Measurements from ENCODE around the gene CALML6. TPM values are rescaled to one million over a fixed set of nuclear protein-coding genes. Genes with fewer than 3 reads are reported as not detected.

Gene CALML6
- total RNA-seq, 1 donor, result under 0.01 TPM

DNA sequence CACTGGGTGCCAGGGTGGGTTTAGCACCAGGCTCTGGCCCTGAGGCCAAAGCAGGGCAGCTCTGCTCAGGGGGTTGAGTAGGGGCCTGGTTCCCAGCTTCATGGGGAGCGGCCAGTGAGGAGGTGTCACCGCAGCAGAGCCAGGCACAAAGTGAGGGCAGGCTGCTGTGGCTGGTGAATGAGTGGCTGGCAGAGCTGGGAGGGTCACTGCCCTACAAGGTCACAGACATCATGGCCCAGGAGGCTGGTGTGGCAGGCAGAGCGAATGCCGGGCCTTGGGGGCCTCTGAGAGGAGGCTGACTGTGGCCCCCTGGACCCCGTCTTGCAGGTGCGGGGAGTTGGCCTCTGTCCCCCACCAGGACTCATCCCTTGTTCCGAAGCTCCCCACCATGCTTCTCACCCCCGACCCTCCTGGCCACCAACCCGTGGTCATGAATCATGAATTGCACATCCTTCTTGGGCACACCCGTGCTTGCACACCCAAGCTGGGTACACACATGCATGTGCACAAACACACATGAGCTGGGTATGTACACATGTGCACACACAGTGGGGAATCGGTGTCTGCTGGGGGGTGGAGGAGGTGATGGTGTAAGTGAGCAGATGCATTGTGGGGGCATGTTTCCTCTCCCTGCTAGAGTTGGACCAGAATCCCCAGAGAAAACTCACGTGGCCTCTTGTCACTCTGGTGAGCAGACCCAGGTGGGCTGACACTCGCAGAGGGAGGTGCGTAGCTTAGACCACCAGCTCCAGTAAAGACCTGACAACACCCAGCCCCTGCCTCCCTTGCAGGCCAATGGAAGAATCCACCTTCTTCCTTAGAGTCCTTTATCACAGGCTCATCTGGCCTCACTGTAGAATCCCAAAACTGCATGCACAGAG, 19.4 kb upstream of the CALML6 start:
- no peak for DNase-seq (ENCODE audit: low read depth)
- no peak overlapping the region for H3K4me3 ChIP-seq (ENCODE audit: low read depth, low read length)
- TF ChIP-seq, protein P1, sequence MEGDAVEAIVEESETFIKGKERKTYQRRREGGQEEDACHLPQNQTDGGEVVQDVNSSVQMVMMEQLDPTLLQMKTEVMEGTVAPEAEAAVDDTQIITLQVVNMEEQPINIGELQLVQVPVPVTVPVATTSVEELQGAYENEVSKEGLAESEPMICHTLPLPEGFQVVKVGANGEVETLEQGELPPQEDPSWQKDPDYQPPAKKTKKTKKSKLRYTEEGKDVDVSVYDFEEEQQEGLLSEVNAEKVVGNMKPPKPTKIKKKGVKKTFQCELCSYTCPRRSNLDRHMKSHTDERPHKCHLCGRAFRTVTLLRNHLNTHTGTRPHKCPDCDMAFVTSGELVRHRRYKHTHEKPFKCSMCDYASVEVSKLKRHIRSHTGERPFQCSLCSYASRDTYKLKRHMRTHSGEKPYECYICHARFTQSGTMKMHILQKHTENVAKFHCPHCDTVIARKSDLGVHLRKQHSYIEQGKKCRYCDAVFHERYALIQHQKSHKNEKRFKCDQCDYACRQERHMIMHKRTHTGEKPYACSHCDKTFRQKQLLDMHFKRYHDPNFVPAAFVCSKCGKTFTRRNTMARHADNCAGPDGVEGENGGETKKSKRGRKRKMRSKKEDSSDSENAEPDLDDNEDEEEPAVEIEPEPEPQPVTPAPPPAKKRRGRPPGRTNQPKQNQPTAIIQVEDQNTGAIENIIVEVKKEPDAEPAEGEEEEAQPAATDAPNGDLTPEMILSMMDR (IDR thresholded peaks at IDR 0.05; ENCODE audit: insufficient read depth, low read depth, low read length), result no peak

DNA sequence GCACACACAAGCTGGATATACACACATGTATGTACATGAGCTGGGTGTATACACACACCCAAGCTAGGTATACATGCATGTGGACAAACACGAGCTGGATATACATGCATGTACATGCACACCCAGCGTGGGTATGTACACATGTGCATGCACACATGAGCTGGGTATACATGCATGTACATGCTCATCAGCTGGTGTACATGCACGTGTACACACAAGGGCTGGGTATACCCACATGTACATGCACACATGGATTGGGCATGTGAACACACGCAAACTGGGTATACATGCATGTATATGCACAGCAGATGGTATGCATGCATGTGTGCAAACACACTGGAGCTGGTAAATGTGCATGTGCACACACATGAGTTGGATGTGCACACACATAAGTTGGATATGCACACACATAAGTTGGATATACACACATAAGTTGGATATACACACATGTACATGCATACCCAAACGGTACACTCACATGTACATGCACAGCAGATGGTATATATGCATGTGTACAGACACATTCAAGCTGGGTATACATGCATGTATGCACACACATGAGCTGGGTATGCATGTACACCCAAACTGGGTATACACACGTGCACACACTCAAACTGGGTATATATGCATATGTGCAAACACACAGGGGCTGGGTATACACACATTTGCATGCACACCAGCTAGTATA, 16.7 kb upstream of the CALML6 start:
- TF ChIP-seq, protein P1 (IDR thresholded peaks at IDR 0.05; ENCODE audit: insufficient read depth, low read depth, low read length), result no peak
- H3K4me3 ChIP-seq (ENCODE audit: low read depth, low read length), result no peak overlapping the region
- no peak for DNase-seq (ENCODE audit: low read depth)

DNA sequence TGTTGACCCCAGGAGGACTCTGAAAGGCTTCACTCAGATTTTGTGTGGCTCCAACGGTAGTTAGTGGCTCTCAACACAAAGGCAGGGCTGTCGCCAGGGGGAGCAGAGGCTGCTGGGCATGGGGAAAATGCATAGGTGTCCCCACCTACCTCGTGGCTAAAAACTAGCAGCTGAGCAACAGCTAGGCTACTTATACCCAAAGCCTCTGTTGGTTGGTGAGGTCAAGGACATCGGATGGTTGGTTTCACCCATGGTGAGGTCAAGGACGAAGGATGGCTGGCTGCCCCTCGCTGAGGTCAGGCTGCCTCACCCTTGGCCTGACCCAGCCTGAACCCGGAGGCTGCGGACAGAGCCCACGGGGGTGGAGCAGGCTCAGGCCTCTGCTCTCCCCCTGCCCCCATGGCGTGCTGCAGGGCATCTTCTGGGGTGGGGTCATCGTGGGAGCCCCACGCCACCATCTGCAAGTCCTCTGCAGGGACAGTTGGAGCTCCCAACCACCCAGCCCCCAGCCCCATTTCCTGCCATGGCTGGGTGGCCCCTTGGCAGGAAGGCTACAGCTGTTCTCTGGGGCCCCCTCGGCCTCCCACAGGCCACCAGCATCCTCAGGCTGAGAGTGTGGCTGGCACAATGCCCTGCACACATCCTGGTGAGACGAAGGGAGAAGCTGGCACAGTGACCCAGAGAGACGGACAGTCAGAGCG, 15.6 kb upstream of the CALML6 start:
- no peak for DNase-seq (ENCODE audit: low read depth)
- TF ChIP-seq, protein P1 (IDR thresholded peaks at IDR 0.05; ENCODE audit: insufficient read depth, low read depth, low read length), result no peak
- no peak overlapping the region for H3K4me3 ChIP-seq (ENCODE audit: low read depth, low read length)

DNA sequence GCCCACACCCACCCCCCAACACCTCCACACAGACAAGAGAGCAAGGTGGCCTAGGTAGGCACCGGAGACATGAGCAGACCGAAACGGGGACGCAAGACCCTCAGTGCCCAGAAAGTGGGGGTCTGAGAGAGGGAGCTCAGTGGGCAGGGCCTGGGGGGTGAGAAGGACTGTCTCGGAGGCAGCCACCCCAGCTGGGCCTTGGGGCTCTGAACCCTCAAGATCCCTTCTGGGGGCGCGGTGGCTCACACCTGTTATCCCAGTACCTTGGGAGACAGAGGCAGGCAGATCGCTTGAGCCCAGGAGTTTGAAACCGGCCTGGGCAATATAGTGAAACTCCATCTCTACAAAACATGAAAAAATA, 15.1 kb upstream of the CALML6 start:
- TF ChIP-seq, protein P1 (IDR thresholded peaks at IDR 0.05; ENCODE audit: insufficient read depth, low read depth, low read length), result no peak
- H3K4me3 ChIP-seq (ENCODE audit: low read depth, low read length), result no peak overlapping the region
- DNase-seq (ENCODE audit: low read depth), result no peak

DNA sequence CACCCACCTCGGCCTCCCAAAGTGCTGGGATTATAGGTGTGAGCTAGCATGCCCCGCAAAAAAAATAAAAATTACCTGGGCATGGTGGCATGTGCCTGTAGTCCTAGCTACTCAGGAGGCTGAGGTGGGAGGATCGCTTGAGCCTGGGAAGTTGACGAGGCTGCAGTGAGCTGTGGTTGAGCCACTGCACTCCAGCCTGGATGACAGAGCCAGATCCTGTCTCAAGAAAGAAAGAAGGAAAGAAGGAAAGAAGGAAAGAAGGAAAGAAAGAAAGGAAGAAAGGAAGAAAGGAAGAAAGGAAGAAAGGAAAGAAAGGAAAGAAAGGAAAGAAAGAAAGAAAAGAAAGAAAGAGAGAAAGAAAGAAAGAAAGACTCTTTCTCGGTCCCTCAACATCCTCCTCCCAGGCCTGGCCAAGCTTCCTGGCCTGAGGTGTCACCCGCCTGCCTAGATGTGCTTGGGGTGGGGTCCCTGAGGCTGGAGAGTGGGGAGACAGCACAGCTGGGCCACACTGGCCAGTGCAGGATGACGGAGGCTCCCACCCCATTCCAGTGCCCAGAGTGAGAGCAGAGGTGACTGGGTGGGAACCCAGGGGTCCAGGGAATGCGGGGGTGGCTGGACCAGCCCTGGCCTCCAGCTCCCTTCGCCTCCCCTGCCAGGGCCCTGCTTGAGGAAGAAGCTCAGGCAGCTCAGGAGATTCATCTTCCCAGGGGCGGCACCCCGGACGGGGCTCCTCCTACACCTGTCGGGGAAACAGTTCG, 14.0 kb upstream of the CALML6 start:
- DNase-seq (ENCODE audit: low read depth), result no peak
- TF ChIP-seq, protein P1 (IDR thresholded peaks at IDR 0.05; ENCODE audit: insufficient read depth, low read depth, low read length), result no peak
- no peak overlapping the region for H3K4me3 ChIP-seq (ENCODE audit: low read depth, low read length)

DNA sequence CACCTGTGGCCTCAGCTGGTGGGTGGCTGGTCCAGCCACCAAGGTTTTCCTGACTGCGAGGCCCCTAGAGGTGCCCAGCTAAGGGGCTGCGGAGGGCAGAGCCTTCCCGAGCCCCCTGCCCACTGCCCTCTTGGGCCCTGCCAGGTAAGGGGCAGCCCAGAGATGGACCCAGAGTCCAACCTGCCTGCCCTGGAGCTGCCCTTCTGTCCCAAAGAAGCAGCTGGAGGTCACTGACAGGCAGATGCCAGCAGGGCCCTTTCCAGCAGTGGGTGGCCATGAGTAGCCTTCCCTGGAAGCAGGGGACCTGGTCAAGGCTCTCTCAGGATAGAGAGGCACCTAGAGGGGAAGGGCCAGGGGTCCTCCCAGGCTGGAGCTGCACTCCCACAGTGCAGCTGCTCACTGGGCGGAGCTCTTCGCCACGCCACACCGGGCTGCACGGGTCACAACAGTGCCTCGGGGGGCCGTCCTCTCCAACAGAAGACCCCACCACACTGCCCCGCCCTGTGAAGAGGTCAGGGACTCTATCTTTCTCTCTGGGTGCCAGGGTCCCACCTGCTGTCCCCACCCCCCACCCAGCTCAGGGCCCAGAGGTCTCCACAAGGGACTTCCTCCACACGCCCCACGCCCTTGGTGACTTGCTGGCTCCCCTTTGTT, 13.3 kb upstream of the CALML6 start:
- TF ChIP-seq, protein P1 (IDR thresholded peaks at IDR 0.05; ENCODE audit: insufficient read depth, low read depth, low read length), result no peak
- DNase-seq (ENCODE audit: low read depth), result no peak
- no peak overlapping the region for H3K4me3 ChIP-seq (ENCODE audit: low read depth, low read length)

All from fibroblast of villous mesenchyme (primary cell).